HCT116 (cell line): ENCODE data around the gene NIN. TPM values are rescaled to one million over a fixed set of nuclear protein-coding genes. Genes with fewer than 3 reads are reported as not detected.
A peak's percentile ranks its signal among the peaks of the same experiment; 100 is the strongest.

Experiments
- ATAC-seq: fragments of 200-7000 bp; cut with Tn5 transposase; 2 replicates; pipeline ENCODE4 v1.9.1; 2020; ENCODE audit warnings: mild to moderate bottlenecking, moderate library complexity
- BruUV-seq: library from RNA; stranded (reverse); fragments of 400-500 nt; replicated peaks from 2 replicates; lab custom pipeline; 2021; lab: Mats Ljungman, UMichigan
- CTCF ChIA-PET: fragments of 300-600 bp; sonication (Branson Sonifier 250); formaldehyde crosslinking; loops from one replicate; lab custom pipeline; 2021; ENCODE audit warnings: antibody characterized with exemption; lab: Charles Lee
- POLR2A ChIA-PET: fragments of 300-600, 350-600 bp; sonication (Branson Sonifier 250); formaldehyde crosslinking; loops from one replicate; lab custom pipeline; 2021; ENCODE audit warnings: antibody characterized with exemption; lab: Charles Lee
- RAD21 ChIA-PET, 2 experiments: fragments of 300-600 bp; sonication (Branson Sonifier 250); formaldehyde crosslinking; loops; one replicate each; lab custom pipeline; 2023; ENCODE audit warnings: low total read pairs in 2 of 2; ENCODE audit not compliant: uncharacterized antibody in 2 of 2, unreplicated experiment in 2 of 2, low non-redundant PET in 1 of 2; lab: Charles Lee
- DNase-seq: peaks from one replicate; pipeline ENCODE4 v3.0.0-alpha.2; 2010; ENCODE audit warnings: low read depth, low spot score
- H2AFZ ChIP-seq: fragments of 200-600 bp; shearing (Covaris generic), sonication (generic); 2 replicates; pipeline ENCODE4 v1.6.1; 2017; ENCODE audit warnings: low read depth, mixed run types, mixed read lengths, antibody characterized with exemption, low read length; ENCODE audit not compliant: poor library complexity, severe bottlenecking
- H3K27ac ChIP-seq: 2 replicates; pipeline ENCODE4 v1.5.1; 2012; ENCODE audit warnings: low read depth, low read length
- H3K27me3 ChIP-seq: fragments of 200-600 bp; sonication (generic); 2 replicates; pipeline ENCODE4 v1.6.1; 2016; ENCODE audit warnings: mixed run types, low read length, mixed read lengths; ENCODE audit not compliant: insufficient read depth
- H3K36me3 ChIP-seq, 2 experiments: fragments of 200-500 bp in 1 of 2; fragments of 200-600 bp in 1 of 2; sonication (Bioruptor generic) in 1 of 2; sonication (generic) in 1 of 2; 2 replicates each; pipeline versions ENCODE4 v1.5.1 to v1.6.1; 2014 to 2016; ENCODE audit warnings: low read length in 2 of 2, inconsistent platforms in 1 of 2, mixed read lengths in 1 of 2, mixed run types in 1 of 2; ENCODE audit not compliant: insufficient read depth in 2 of 2, control insufficient read depth in 1 of 2
- H3K4me1 ChIP-seq, 2 experiments: fragments of 200-600 bp in 1 of 2; sonication (generic) in 1 of 2; 2 replicates each; pipeline versions ENCODE4 v1.5.1 to v1.6.1; 2012 to 2017; ENCODE audit warnings: low read length in 2 of 2, inconsistent platforms in 1 of 2, mild to moderate bottlenecking in 1 of 2, mixed read lengths in 1 of 2, mixed run types in 1 of 2, moderate library complexity in 1 of 2; ENCODE audit not compliant: insufficient read depth in 2 of 2, control insufficient read depth in 1 of 2
- H3K4me2 ChIP-seq: fragments of 200-600 bp; sonication (generic); 2 replicates; pipeline ENCODE4 v1.6.1; 2017; ENCODE audit warnings: mixed run types, low read length, mixed read lengths
- H3K4me3 ChIP-seq, 2 experiments: fragments of 200-600 bp in 1 of 2; sonication (generic) in 1 of 2; replicated peaks in 1 of 2; 2 replicates each; pipeline ENCODE4 v1.5.1; 2011 to 2016; ENCODE audit warnings: low read length in 2 of 2, control low read depth in 1 of 2, low read depth in 1 of 2, mild to moderate bottlenecking in 1 of 2, mixed read lengths in 1 of 2, mixed run types in 1 of 2
- H3K79me2 ChIP-seq: fragments of 200-600 bp; sonication (generic); 2 replicates; pipeline ENCODE4 v1.6.1; 2017; ENCODE audit warnings: mild to moderate bottlenecking, mixed run types, low read length, moderate library complexity, mixed read lengths; ENCODE audit not compliant: insufficient read depth
- H3K9ac ChIP-seq: fragments of 200-600 bp; sonication (generic); 2 replicates; pipeline ENCODE4 v1.6.1; 2016; ENCODE audit warnings: low read length, mixed read lengths
- H3K9me2 ChIP-seq: fragments of 200-600 bp; sonication (generic), shearing (Covaris generic); 2 replicates; pipeline ENCODE4 v1.6.1; 2017; ENCODE audit warnings: mixed run types, mild to moderate bottlenecking, moderate library complexity; ENCODE audit not compliant: insufficient read depth
- H3K9me3 ChIP-seq, 2 experiments: fragments of 200-500 bp in 1 of 2; fragments of 200-600 bp in 1 of 2; sonication (Bioruptor generic) in 1 of 2; sonication (generic) in 1 of 2; 2 replicates each; pipeline ENCODE4 v1.6.1; 2014 to 2017; ENCODE audit warnings: low read length in 2 of 2, mixed read lengths in 2 of 2, inconsistent platforms in 1 of 2, low read depth in 1 of 2, mild to moderate bottlenecking in 1 of 2, mixed run types in 1 of 2, moderate library complexity in 1 of 2; ENCODE audit not compliant: control insufficient read depth in 1 of 2, insufficient read depth in 1 of 2
- H4K20me1 ChIP-seq: fragments of 200-600 bp; sonication (generic), shearing (Covaris generic); 2 replicates; pipeline ENCODE4 v1.6.1; 2017; ENCODE audit warnings: mixed run types, mild to moderate bottlenecking, moderate library complexity; ENCODE audit not compliant: insufficient read depth
- CEBPB ChIP-seq: IDR thresholded peaks from 2 replicates; pipeline ENCODE4 v1.6.1; 2012; ENCODE audit warnings: low read depth
- FOSL1 ChIP-seq: IDR thresholded peaks from 2 replicates; pipeline ENCODE4 v1.6.1; 2012; ENCODE audit warnings: low read depth
- SP1 ChIP-seq: IDR thresholded peaks from 2 replicates; pipeline ENCODE4 v1.6.1; 2012; ENCODE audit warnings: low read depth
- TCF7L2 ChIP-seq: IDR thresholded peaks from 2 replicates; pipeline ENCODE4 v1.7.0; 2011; ENCODE audit warnings: borderline replicate concordance, inconsistent platforms; ENCODE audit not compliant: insufficient read depth, insufficient read length; ENCODE audit errors: extremely low read depth
- ZNF274 ChIP-seq: fragments of 200-500 bp; sonication (Bioruptor generic); IDR thresholded peaks from 2 replicates; pipeline ENCODE4 v1.6.1; 2014; ENCODE audit warnings: mild to moderate bottlenecking, low read depth, low read length, inconsistent platforms
- intact Hi-C: fragments of 100-400 bp; cut with micrococcal nuclease; formaldehyde crosslinking; loops from 2 replicates; pipeline ENCODE4 v1.10.0; 2022
- total RNA-seq: library from RNA; stranded (reverse); gene quantifications from one replicate; pipeline ENCODE4 v1.2.1, GENCODE V29; 2021; ENCODE audit not compliant: unreplicated experiment
- TF ChIP-seq, protein P1 (sequence below): IDR thresholded peaks from 2 replicates; pipeline ENCODE4 v1.6.1; 2012; ENCODE audit warnings: low read depth

Gene NIN
- total RNA-seq, 1 experiment from 2014 or later = 39.6 TPM

DNA sequence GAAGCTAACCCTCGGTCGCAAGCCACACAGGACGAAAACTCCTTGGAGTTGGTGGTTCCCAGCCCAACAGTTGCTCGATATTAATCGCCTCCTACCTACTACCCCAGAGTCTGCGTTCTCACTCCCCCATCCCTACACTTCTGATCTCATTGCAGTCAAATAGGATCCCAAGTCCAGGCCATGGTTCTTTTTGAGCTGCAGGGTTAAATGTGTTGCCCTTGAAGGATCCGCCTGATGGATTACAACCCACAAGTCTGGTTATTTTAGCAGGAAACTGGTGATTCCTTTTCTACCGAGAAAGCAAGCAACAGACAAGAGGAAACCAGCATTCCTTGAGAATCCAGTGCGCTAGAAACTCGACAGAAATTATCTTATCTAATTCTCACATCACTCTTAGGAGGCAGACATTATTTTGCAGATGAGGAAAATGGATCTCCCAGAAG is 785 bp upstream of the NIN start:
- no peaks in the 10 kb centered on the region for H3K36me3 ChIP-seq
- H3K4me2 ChIP-seq = peak overlapping the region; percentile 89
- TF ChIP-seq, protein P1, sequence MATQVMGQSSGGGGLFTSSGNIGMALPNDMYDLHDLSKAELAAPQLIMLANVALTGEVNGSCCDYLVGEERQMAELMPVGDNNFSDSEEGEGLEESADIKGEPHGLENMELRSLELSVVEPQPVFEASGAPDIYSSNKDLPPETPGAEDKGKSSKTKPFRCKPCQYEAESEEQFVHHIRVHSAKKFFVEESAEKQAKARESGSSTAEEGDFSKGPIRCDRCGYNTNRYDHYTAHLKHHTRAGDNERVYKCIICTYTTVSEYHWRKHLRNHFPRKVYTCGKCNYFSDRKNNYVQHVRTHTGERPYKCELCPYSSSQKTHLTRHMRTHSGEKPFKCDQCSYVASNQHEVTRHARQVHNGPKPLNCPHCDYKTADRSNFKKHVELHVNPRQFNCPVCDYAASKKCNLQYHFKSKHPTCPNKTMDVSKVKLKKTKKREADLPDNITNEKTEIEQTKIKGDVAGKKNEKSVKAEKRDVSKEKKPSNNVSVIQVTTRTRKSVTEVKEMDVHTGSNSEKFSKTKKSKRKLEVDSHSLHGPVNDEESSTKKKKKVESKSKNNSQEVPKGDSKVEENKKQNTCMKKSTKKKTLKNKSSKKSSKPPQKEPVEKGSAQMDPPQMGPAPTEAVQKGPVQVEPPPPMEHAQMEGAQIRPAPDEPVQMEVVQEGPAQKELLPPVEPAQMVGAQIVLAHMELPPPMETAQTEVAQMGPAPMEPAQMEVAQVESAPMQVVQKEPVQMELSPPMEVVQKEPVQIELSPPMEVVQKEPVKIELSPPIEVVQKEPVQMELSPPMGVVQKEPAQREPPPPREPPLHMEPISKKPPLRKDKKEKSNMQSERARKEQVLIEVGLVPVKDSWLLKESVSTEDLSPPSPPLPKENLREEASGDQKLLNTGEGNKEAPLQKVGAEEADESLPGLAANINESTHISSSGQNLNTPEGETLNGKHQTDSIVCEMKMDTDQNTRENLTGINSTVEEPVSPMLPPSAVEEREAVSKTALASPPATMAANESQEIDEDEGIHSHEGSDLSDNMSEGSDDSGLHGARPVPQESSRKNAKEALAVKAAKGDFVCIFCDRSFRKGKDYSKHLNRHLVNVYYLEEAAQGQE = no peak
- no peak for TF ChIP-seq ZNF274
- no peak for TF ChIP-seq FOSL1
- TF ChIP-seq TCF7L2 = no peak
- TF ChIP-seq CEBPB = no peak
- TF ChIP-seq SP1 = no peak
- H3K79me2 ChIP-seq = peaks cover 31% of the 10 kb centered on the region
- ATAC-seq = no peak; the same call in 1 of the 2 replicates
- peak overlapping the region; percentile 65 to 75 for H3K4me3 ChIP-seq
- H2AFZ ChIP-seq = peak overlapping the region; percentile 62
- H3K9ac ChIP-seq = peak overlapping the region; percentile 57
- no peak overlapping the region for H3K27ac ChIP-seq
- BruUV-seq = no TSS peak
- RAD21 ChIA-PET = no interaction called here
- peaks cover 11 to 19% of the 10 kb centered on the region in 2 experiments for H3K4me1 ChIP-seq
- no peaks in the 10 kb centered on the region for H3K9me2 ChIP-seq
- CTCF ChIA-PET = no interaction called here
- intact Hi-C loops = no loop called here
- POLR2A ChIA-PET = no interaction called here
- H3K9me3 ChIP-seq = no peaks in the 10 kb centered on the region
- DNase-seq = no peak
- 0 out of 2 replicates have a peak, but pooled peaks cover 3% of the 10 kb centered on the region for H3K27me3 ChIP-seq
- H4K20me1 ChIP-seq = no peaks in the 10 kb centered on the region; the same call in 1 of the 2 replicates
